Measurements from ENCODE around the gene AQP6. TPM values are rescaled to one million over a fixed set of nuclear protein-coding genes. Genes with fewer than 3 reads are reported as not detected.

The AQP6 gene
- total RNA-seq, 1 donor from 2014 or later: 0.37 TPM

GRCh38 chr12:49946086-49946485, 26.7 kb upstream of the AQP6 start:
- Mint-ChIP-seq H3K27me3 (ENCODE audit: unreplicated experiment) (no peaks in the 10 kb centered on the region), H3K27ac (ENCODE audit: unreplicated experiment) (peak overlapping the region; percentile 30), H3K36me3 (ENCODE audit: unreplicated experiment) (no peaks in the 10 kb centered on the region), H3K9me3 (ENCODE audit: unreplicated experiment) (no peaks in the 10 kb centered on the region), H3K4me1 (ENCODE audit: low read depth, unreplicated experiment) (peaks cover 6% of the 10 kb centered on the region), H3K4me3 (ENCODE audit: unreplicated experiment) (peak overlapping the region; percentile 22)
- no peak for DNase-seq
- TF ChIP-seq, protein P1, sequence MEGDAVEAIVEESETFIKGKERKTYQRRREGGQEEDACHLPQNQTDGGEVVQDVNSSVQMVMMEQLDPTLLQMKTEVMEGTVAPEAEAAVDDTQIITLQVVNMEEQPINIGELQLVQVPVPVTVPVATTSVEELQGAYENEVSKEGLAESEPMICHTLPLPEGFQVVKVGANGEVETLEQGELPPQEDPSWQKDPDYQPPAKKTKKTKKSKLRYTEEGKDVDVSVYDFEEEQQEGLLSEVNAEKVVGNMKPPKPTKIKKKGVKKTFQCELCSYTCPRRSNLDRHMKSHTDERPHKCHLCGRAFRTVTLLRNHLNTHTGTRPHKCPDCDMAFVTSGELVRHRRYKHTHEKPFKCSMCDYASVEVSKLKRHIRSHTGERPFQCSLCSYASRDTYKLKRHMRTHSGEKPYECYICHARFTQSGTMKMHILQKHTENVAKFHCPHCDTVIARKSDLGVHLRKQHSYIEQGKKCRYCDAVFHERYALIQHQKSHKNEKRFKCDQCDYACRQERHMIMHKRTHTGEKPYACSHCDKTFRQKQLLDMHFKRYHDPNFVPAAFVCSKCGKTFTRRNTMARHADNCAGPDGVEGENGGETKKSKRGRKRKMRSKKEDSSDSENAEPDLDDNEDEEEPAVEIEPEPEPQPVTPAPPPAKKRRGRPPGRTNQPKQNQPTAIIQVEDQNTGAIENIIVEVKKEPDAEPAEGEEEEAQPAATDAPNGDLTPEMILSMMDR (IDR thresholded peaks at IDR 0.05; ENCODE audit: partially characterized antibody, unreplicated experiment): no peak

- no peak for DNase-seq
Measured at GRCh38 chr12:49946497-49946896, 26.2 kb upstream of the AQP6 start.

DNA sequence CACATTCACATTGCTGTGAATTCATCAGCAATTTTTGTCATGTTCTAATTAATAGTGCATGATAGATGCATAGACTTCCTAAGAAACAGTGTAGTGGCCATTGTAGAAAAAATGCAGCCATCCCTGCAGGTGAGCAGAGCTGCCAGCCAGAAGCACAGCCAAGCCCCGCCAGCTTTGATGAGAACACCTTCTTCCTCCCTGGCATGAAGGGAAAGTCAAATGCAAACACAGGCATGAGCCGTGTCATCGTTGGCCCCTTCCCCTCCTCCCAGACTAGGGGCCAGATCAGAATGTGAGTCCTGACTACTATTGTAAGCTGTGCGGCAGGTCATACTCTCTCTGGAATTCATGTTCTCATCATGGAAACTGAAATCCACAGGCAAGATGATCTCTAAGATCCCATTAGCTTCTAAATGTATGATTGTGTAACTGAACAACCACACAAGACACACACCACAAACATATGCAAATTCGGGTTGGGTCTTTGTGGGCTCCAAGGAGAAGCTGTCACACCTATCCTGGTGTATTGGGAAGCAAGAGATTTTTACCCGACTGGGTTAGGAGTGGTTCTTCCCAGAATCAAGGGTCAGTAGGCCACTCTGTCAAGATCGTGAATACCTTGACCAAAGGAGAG, 25.0 kb upstream of the AQP6 start:
- Mint-ChIP-seq H3K4me1 (ENCODE audit: low read depth, unreplicated experiment) (peaks cover 6% of the 10 kb centered on the region), H3K27ac (ENCODE audit: unreplicated experiment) (no peak overlapping the region), H3K9me3 (ENCODE audit: unreplicated experiment) (no peaks in the 10 kb centered on the region), H3K4me3 (ENCODE audit: unreplicated experiment) (no peak overlapping the region), H3K36me3 (ENCODE audit: unreplicated experiment) (no peaks in the 10 kb centered on the region), H3K27me3 (ENCODE audit: unreplicated experiment) (no peaks in the 10 kb centered on the region)
- TF ChIP-seq, protein P1 (IDR thresholded peaks at IDR 0.05; ENCODE audit: partially characterized antibody, unreplicated experiment): no peak
- DNase-seq: no peak

More at GRCh38 chr12:49946497-49946896, 26.2 kb upstream of the AQP6 start:
- Mint-ChIP-seq H3K27me3 (ENCODE audit: unreplicated experiment) (no peaks in the 10 kb centered on the region), H3K36me3 (ENCODE audit: unreplicated experiment) (no peaks in the 10 kb centered on the region), H3K27ac (ENCODE audit: unreplicated experiment) (no peak overlapping the region), H3K4me3 (ENCODE audit: unreplicated experiment) (no peak overlapping the region), H3K4me1 (ENCODE audit: low read depth, unreplicated experiment) (peaks cover 6% of the 10 kb centered on the region), H3K9me3 (ENCODE audit: unreplicated experiment) (no peaks in the 10 kb centered on the region)
- TF ChIP-seq, protein P1 (IDR thresholded peaks at IDR 0.05; ENCODE audit: partially characterized antibody, unreplicated experiment): no peak

DNA sequence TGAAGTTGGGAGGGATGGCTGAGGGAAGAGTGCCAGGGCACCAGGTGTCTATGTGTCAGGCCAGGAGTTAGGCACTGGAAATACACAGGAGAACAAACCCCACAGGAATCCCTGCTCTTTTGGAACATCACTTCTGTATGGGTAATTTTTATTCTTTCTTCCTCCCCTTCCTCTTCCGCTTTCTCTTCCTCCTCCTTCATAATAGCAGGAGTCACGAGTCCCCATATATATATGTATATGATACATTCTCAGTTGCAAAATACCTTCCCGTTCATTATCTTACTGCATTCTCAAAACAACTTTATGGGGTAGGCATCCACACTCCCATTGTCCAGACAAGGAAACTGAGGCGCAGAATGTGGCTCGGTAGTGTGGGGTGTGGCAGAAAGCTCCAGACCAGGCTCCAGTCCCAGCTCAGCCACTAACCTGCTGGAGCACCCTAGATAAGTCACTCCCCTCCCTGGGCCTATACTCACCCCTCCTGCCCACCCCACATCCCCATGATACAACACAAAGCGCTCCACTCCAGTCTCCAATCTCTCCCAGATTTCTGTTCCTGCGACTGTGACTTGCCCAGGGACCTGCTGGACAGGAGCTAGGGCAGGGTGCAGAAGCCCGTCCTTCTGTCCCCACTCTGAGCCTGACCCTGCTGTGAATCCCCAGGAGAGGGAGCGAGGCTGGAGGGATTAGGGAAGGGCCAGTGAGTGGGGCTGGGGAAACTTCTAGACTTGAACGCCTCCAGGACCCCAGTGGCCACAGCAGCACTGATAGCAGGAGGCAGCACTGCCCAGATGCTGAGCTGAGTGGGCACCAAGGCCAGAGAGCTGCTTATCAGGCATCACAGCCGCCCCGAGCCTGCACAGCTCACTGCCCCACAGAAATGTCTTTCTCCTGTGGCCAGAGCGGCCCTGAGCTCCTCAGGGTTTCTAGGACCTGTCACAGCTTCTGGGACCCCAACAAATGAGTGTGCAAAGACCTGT, 23.6 kb upstream of the AQP6 start:
- Mint-ChIP-seq H3K4me1 (ENCODE audit: low read depth, unreplicated experiment) (peaks cover 4% of the 10 kb centered on the region), H3K36me3 (ENCODE audit: unreplicated experiment) (no peaks in the 10 kb centered on the region), H3K27me3 (ENCODE audit: unreplicated experiment) (no peaks in the 10 kb centered on the region), H3K27ac (ENCODE audit: unreplicated experiment) (no peak overlapping the region), H3K9me3 (ENCODE audit: unreplicated experiment) (no peaks in the 10 kb centered on the region), H3K4me3 (ENCODE audit: unreplicated experiment) (no peak overlapping the region)
- TF ChIP-seq, protein P1 (IDR thresholded peaks at IDR 0.05; ENCODE audit: partially characterized antibody, unreplicated experiment): no peak
- no peak for DNase-seq
